NB4 (cell line): ENCODE measurements around the gene AGTPBP1.

Source experiments
- CTCF ChIP-seq: IDR thresholded peaks from one replicate; pipeline ENCODE4 v1.5.1; 2012; ENCODE audit warnings: low read depth, low read length
- POLR2A ChIP-seq: IDR thresholded peaks from 2 replicates; pipeline ENCODE4 v1.6.1; 2011; ENCODE audit warnings: mild to moderate bottlenecking; ENCODE audit not compliant: insufficient read length; ENCODE audit errors: extremely low read depth

GRCh38 chr9:85575868-85576267, 165.9 kb downstream of the AGTPBP1 start:
- TF ChIP-seq CTCF: no peak
- TF ChIP-seq POLR2A: no peak
